ENCODE results near the gene UTP25.

Gene UTP25

DNA sequence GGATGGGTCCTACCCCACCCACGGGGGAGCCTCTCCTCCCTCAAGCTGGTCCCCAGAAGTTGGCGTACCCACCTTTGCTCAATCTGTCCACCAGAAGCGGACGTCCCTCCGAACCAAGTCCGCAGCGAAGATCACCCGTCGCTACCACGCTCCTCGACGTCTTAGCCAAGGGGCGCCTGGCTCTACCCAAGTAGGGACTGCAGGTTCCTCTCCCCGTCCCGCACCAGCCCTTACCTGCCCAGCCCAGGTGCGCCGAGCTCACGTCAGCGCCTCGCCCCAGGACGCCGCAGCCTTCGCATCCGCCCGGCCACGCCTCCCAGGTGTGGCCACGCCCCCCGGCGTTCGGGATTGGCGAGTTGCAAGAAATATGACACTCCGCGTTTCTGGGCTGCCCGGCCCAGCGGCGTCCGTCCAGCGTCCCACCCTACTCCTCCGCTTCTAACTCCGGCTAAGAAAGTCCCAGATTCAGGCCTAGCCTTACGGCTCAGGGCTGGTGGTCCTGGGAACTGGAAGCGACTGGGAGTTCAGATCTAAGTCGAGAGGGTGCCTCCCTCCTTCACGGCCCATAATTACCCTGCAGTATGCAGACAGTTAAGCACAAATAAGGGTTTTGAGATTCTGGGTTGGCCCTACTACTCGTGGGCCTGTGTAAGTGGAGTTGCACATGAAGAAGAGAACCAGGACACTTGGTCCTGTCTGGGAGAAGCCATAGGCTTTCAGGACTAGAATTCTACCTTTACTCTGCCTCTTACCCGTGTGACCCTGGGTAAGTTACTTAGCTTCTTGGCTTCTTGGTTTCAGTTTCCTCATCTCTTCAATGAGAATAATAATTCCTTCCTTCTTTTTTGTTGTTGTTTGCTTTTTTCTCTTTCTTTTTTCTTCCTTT is 21.7 kb upstream of the UTP25 start, which contains the start of gene IRF6:
Gene IRF6, minus strand, starts transcription at position 268 of the 886 bp plus-strand sequence. CDS start 4,729 bp downstream, outside the sequence.
- DNase-seq: no peak

GRCh38 chr1:209807509-209807908 is 20.3 kb upstream of the UTP25 start:
- DNase-seq: no peak

DNA sequence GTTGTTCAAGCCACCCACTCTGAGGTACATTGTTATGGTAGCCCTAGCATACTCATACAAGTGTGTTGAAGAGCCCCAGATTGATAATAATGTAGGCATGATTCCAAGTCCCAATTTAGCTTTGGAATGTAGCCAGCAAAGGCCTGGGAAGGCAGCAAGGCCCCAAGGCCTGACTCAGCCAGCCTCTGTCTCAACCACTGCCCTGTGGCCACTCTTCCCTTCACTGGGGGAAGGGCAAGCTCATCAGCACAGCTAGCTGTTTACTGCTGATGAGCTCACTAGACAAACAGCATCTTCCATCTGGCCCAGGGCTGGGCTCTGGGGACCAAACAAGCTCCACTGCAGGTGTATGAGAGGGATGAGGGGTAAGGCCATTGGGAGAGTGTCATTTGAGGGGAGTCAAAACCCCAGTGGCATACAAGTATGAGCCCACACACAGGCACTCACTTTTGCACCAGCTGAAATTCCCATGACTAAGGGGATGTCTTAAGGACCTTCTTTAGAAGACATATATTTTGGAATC is 19.7 kb upstream of the UTP25 start:
- DNase-seq: no peak

GRCh38 chr1:209809611-209810010 is 18.2 kb upstream of the UTP25 start:
- no peak for DNase-seq

GRCh38 chr1:209810783-209811182 is 17.0 kb upstream of the UTP25 start:
- no peak for DNase-seq

- DNase-seq: no peak
Measured at GRCh38 chr1:209813902-209814301, 13.9 kb upstream of the UTP25 start.

DNA sequence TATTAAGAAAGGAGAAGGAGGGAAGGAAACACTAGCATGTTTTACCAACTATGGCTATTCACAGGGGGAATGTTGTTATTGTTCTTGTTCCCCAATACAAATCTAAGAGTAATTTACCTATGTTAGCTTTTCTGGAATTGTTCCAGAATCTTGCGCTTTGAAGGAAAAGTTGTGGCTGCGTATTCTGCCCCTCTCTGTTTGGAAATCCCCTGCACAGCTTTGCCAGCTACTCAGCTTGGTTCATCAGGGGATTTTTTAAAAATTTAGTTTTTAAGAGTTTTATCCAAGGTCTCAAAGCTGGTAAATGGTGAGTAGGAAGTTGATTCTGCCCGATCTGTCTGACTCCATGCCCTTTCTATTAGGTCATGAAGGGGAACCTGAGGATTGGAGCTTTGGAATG is 12.3 kb upstream of the UTP25 start:
- no peak for DNase-seq

- DNase-seq: no peak
Measured at GRCh38 chr1:209815931-209816341, 11.8 kb upstream of the UTP25 start.

GRCh38 chr1:209816923-209817322 is 10.8 kb upstream of the UTP25 start:
- no peak for DNase-seq

- no peak for DNase-seq
Measured at GRCh38 chr1:209817691-209818090, 10.1 kb upstream of the UTP25 start.

DNA sequence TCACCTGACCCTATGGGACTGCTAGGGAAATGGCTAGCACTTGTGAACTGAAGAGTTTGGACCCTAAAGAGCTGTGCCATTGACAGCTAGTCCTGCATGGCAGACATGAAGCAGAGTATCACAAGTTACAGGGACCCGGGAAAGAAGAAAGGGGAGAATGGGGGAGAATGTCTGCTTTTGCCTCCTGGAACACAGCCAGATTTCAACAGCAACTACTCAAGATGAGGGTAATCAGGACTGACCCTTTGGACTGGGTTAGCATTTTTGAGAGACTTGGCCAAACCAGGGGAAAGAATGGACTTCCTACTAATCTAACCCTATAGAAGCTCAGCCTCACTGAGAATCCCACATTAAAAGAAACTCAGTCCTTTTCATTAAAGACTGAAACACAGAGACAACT is 8.7 kb upstream of the UTP25 start:
- no peak for DNase-seq

DNA sequence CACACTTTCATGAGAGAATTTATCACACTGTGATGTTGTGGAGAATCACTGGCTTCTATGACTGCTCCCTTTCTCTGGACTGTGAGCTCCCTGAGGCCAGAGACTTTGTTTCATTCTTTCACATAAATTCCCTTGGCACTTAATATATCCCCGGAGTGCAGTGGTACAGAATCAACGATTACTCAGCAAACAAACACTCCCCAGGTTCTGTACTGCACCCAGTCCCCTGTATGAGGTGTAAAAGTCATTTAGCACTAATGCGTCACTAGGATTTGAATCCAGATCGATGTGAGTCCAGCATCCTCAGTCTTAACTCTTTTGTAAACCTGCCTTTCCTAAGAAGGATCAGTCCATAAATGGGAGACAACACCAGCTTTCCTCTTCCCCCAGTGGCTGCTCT is 6.8 kb upstream of the UTP25 start:
- no peak for DNase-seq

DNA sequence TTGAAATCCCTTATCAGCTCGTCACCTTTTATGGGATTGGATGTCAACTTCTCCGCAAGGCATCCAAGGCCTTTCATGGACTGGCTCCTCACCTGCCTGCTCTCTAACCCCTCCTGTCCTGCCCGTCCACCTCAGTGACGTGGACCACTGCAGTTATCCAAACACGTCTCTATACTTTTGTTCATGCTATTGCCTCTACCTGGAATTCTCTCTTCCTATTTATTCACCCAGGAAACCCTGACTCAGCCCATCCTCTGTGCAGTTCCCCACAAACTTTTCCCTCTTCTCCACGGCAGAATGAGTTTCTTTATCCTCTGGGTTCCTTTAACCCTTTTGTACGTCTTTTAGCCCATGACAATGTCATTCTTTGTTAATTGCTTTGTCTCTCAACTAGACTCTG is 5.1 kb upstream of the UTP25 start:
- no peak for DNase-seq

DNA sequence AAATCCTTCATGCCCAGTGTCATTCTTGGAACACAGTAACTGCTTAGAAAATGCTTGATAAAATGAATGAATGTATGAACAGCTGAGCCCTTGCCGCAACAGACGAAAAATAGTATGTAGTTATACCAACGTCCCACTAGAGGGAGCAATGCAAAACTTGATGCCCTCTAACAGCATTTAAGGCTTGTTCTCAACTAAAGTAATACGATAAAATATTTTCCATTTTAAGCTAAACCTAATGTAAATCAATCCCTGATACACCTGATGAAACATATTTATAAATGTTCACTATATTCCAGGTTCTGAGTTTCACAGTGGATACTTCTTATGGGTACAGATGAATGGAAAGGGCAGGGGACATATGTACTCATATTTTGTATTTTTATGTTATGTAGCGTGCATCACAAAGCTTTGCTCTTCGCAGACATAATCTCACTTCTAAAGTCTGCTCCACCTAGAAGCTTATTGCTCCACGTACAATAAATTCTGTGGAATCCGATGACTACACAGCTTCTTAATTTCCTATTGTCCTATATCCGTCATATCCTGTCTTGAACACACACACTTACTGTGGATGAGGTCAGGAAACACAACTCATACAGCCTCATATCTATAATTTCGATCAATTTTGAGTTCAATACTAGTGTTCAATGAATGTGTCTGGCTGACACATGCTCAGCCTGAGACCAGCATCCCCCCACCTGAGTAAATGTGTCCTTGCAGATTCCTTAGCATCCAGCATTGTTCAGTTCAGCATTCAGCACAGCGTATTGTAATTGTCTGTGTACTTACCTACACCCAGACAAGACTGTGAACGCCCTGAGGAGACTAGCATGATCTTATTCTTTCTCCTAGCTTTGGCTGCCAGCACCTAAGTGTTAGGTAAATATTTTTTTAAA is 4.4 kb upstream of the UTP25 start:
- DNase-seq: no peak

- no peak for DNase-seq
Measured at GRCh38 chr1:209825591-209826434, 2.0 kb upstream of the UTP25 start.

GRCh38 chr1:209829716-209830115 is 1.9 kb downstream of the UTP25 start:
- no peak for DNase-seq

- DNase-seq: no peak
Measured at GRCh38 chr1:209830722-209831121, 3.0 kb downstream of the UTP25 start.

DNA sequence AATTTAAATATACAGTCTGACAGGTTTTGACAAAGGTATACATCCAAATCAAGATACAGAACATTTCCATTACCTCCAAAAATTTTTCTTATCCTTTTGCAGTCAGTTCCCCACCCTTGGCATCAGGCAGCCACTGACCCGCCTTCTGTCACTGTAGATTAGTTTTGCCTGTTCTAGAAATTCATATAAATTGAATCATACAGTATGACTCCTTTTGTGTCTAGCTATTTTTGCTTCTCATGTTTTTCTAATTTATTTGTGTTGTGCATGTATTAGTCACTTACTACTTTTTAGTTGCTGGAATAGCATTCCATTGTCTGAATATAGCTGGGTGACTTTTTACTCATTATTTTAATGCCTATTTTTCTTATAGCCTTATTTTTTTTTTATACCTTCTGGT is 3.8 kb downstream of the UTP25 start:
- no peak for DNase-seq

- DNase-seq: no peak
Measured at GRCh38 chr1:209835782-209836298, 8.1 kb downstream of the UTP25 start.

DNA sequence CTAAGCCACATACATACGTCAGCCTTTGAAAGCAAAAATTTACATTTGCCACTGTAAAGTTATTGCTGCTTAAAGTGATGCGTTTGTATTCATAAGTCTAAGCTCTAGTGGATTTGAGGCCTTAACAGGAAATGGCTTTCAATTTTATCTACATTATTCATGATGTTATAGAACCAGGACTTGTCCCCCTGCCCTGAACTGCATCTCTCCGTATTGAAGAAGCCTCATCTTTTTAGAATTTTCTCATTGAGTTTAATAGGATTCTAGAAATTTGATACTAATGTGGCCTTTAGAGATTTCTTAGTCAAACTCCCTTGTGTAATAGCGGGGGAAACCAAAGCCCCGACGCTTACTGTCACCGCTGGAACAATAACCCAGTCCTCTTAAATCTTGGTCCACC is 9.9 kb downstream of the UTP25 start:
- no peak for DNase-seq

DNA sequence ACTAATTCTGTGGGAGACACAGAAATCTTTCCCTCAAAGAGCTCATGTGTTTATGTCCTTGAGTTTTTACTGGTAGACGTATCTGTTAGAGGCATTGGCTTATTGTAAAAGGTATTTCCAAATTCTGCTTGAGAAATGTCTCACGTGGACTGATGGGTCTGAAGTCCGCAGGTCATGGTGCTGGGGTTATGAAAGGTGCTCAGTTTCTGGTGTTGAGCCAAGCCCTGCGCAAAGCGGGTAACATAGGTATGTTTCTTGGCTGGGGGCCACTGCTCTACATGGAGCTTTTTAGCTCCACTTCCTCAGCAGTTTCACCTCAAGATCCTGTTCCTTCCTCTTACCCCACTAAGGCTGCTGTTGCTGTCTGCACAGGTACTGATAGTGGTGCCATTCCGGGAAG is 10.8 kb downstream of the UTP25 start:
- DNase-seq: no peak

DNA sequence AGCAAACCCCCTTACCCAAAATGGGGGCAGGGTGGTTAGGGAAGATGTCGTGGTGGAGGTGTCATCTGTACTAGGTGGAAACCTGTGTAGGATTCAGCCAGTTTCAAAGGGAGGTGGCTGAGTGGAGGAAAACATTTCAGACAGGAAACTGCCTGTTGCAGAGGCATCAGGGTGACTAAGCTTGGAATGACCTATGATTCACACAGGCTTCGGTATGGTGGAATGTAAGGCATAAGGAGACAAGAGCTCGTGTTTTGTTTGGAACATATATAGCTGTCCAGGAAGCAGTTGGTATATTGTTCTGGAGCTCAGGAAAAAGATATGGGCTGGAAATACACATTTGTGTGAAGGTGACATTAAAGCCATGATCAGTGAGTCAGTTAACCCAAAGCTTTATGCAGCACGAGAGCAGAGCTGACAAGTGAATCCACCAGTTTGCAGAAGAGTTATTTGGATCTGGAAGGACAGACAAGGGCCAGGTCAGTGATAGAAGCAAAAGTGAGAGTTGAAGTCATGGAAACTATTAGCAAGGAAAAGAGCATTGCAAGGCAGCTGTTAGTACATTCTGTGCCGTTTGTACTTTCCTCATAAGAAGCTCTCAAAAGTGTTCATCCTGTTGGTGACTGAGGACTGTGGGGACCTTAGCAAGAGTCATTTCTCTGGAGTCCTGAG is 12.2 kb downstream of the UTP25 start:
- no peak for DNase-seq

Measured in SIG-M5 (cell line).